Endothelial cell of umbilical vein (primary cell): Measurements from ENCODE around the gene WHRN. TPM values are rescaled to one million over a fixed set of nuclear protein-coding genes. Genes with fewer than 3 reads are reported as not detected.

Experiments used
- BruUV-seq: library from RNA; stranded (reverse); fragments of 400-500 nt; replicated peaks from 2 replicates; lab custom pipeline; 2021; lab: Mats Ljungman, UMichigan
- CTCF ChIA-PET: fragments of 300-600, 350-600 bp; sonication (Branson Sonifier 250); formaldehyde crosslinking; loops from one replicate; lab custom pipeline; 2021; ENCODE audit warnings: antibody characterized with exemption, inconsistent platforms; lab: Charles Lee
- POLR2A ChIA-PET: fragments of 300-600, 350-600 bp; sonication (Branson Sonifier 250); formaldehyde crosslinking; loops from one replicate; lab custom pipeline; 2021; ENCODE audit warnings: antibody characterized with exemption, inconsistent platforms; lab: Charles Lee
- DNase-seq: peaks from one replicate; pipeline ENCODE4 v3.0.0-alpha.2; 2011; ENCODE audit warnings: low read depth, low spot score
- FAIRE-seq: peaks from 2 replicates; lab custom pipeline; 2011; peaks lifted over from hg19 to GRCh38; lab: Jason Lieb, UNC
- H2AFZ ChIP-seq: 2 replicates; pipeline ENCODE4 v1.6.0; 2012; ENCODE audit warnings: low read depth, low read length, control low read depth, inconsistent platforms
- H3K27ac ChIP-seq: 2 replicates; pipeline ENCODE4 v1.5.1; 2011; ENCODE audit warnings: low read depth, mild to moderate bottlenecking, control low read depth, low read length, moderate library complexity; ENCODE audit not compliant: insufficient read depth
- H3K27me3 ChIP-seq, 2 experiments: 2 replicates each; pipeline versions ENCODE4 v1.6.0 to v1.6.1; 2011; ENCODE audit warnings: low read length in 2 of 2, mixed read lengths in 1 of 2; ENCODE audit not compliant: control insufficient read depth in 2 of 2, insufficient read depth in 2 of 2
- H3K36me3 ChIP-seq, 2 experiments: 2 replicates in 1 of 2; 3 replicates in 1 of 2; pipeline ENCODE4 v1.5.1; 2011; ENCODE audit warnings: low read length in 2 of 2, mild to moderate bottlenecking in 1 of 2, moderate library complexity in 1 of 2; ENCODE audit not compliant: control insufficient read depth in 2 of 2, insufficient read depth in 2 of 2; ENCODE audit errors: extremely low read depth in 1 of 2
- H3K4me1 ChIP-seq: 3 replicates; pipeline ENCODE4 v1.5.1; 2011; ENCODE audit warnings: mild to moderate bottlenecking, low read length; ENCODE audit not compliant: control insufficient read depth, insufficient read depth; ENCODE audit errors: extremely low read depth
- H3K4me2 ChIP-seq: 2 replicates; pipeline ENCODE4 v1.6.1; 2011; ENCODE audit warnings: low read length, control low read depth, mixed read lengths; ENCODE audit not compliant: insufficient read depth
- H3K4me3 ChIP-seq, 3 experiments: fragments of 200-600 bp in 1 of 3; sonication (generic), shearing (Covaris generic) in 1 of 3; replicated peaks in 1 of 3; 2 replicates each; pipeline ENCODE4 v1.5.1; 2011 to 2016; ENCODE audit warnings: control low read depth in 3 of 3, low read length in 3 of 3, mild to moderate bottlenecking in 2 of 3, inconsistent platforms in 1 of 3, low read depth in 1 of 3, moderate library complexity in 1 of 3; ENCODE audit not compliant: insufficient read depth in 1 of 3
- H3K79me2 ChIP-seq: 2 replicates; pipeline ENCODE4 v1.6.0; 2012; ENCODE audit warnings: low read length, inconsistent platforms; ENCODE audit not compliant: control insufficient read depth, insufficient read depth
- H3K9ac ChIP-seq: replicated peaks from 2 replicates; pipeline ENCODE3; 2011; ENCODE audit warnings: low read length, control low read depth; ENCODE audit not compliant: insufficient read depth; ENCODE audit errors: extremely low read depth
- H3K9me1 ChIP-seq: replicated peaks from 3 replicates; pipeline ENCODE4 v1.6.0; 2011; ENCODE audit warnings: mild to moderate bottlenecking, low read length; ENCODE audit not compliant: control insufficient read depth, insufficient read depth; ENCODE audit errors: extremely low read depth
- H3K9me3 ChIP-seq: replicated peaks from 2 replicates; pipeline ENCODE4 v1.5.1; 2012; ENCODE audit warnings: low read length, inconsistent platforms; ENCODE audit not compliant: control insufficient read depth, insufficient read depth
- H4K20me1 ChIP-seq: replicated peaks from 2 replicates; pipeline ENCODE3; 2011; ENCODE audit warnings: mild to moderate bottlenecking, low read length; ENCODE audit not compliant: control insufficient read depth, insufficient read depth; ENCODE audit errors: extremely low read depth
- CTCF ChIP-seq, 2 donors: IDR thresholded peaks; 1 replicate in 1 of 2; 2 replicates in 1 of 2; pipeline ENCODE4 v1.5.1; 2011; ENCODE audit warnings: low read length in 2 of 2, mild to moderate bottlenecking in 2 of 2, moderate library complexity in 2 of 2, control low read depth in 1 of 2, inconsistent platforms in 1 of 2, low read depth in 1 of 2; ENCODE audit not compliant: insufficient read depth in 1 of 2; ENCODE audit errors: extremely low read depth in 1 of 2
- EZH2 ChIP-seq: IDR thresholded peaks from 2 replicates; pipeline ENCODE4 v1.6.1; 2012; ENCODE audit warnings: borderline replicate concordance, low read depth, mild to moderate bottlenecking, moderate library complexity, low read length, inconsistent platforms; ENCODE audit not compliant: severe bottlenecking
- FOS ChIP-seq: IDR thresholded peaks from 2 replicates; pipeline ENCODE4 v1.6.1; 2011; ENCODE audit warnings: mild to moderate bottlenecking, low read length, moderate library complexity, borderline replicate concordance; ENCODE audit not compliant: insufficient read depth
- GATA2 ChIP-seq: IDR thresholded peaks from 2 replicates; pipeline ENCODE4 v1.7.0; 2011; ENCODE audit warnings: low read depth, mild to moderate bottlenecking, moderate library complexity, mixed read lengths, low read length; ENCODE audit not compliant: insufficient read length, insufficient read depth
- JUN ChIP-seq: IDR thresholded peaks from 2 replicates; pipeline ENCODE4 v1.6.1; 2011; ENCODE audit warnings: borderline replicate concordance, low read depth; ENCODE audit not compliant: insufficient read length, insufficient read depth
- MAX ChIP-seq: IDR thresholded peaks from 2 replicates; pipeline ENCODE4 v1.6.1; 2011; ENCODE audit not compliant: insufficient read depth, insufficient read length
- MYC ChIP-seq: IDR thresholded peaks from one replicate; pipeline ENCODE4 v1.6.1; 2011; ENCODE audit warnings: mild to moderate bottlenecking, low read depth, low read length
- POLR2A ChIP-seq: IDR thresholded peaks from 2 replicates; pipeline ENCODE4 v1.6.1; 2012; ENCODE audit warnings: low read depth, mild to moderate bottlenecking, control low read depth, low read length
- POLR2AphosphoS5 ChIP-seq: IDR thresholded peaks from 2 replicates; pipeline ENCODE4 v1.6.1; 2012; ENCODE audit warnings: low read depth, mild to moderate bottlenecking, control low read depth, low read length, moderate library complexity; ENCODE audit not compliant: insufficient read depth
- dilution Hi-C: fragments of 300-500 bp; cut with MboI; formaldehyde crosslinking; loops from one replicate; pipeline ENCODE4 v1.15.0; 2019; ENCODE audit warnings: low sequenced_read_pairs; ENCODE audit not compliant: extremely low pct_ligation_motif_present
- intact Hi-C: fragments of 100-400 bp; cut with micrococcal nuclease; formaldehyde crosslinking; loops from one replicate; pipeline ENCODE4 v1.10.0; 2022
- polyA plus RNA-seq, 4 experiments: library from polyadenylated mRNA; depleted of rRNA in 3 of 4; stranded (reverse) in 3 of 4; unstranded in 1 of 4; fragments of >200 nt; gene quantifications; 2 replicates each; pipeline versions ENCODE4 v1.2.1 to v1.2.3, GENCODE V29; 2011 to 2012; ENCODE audit warnings: missing spikeins in 1 of 4
- total RNA-seq: library from RNA; stranded (reverse); gene quantifications from 2 replicates; pipeline ENCODE4 v1.2.3, GENCODE V29; 2021

Gene WHRN
- total and polyA plus RNA-seq, 2 donors (not counting 3 experiments of a cell fraction or from before 2014, with no cell fraction given) = 0.35 to 0.69 TPM

GRCh38 chr9:114470581-114470980, 34.7 kb downstream of the WHRN start:
- ChIA-PET CTCF (interaction anchor here (1.7 kb wide), 1 partner anchor 183 kb away, joined by 4 read pairs; no protein-coding TSS in a partner anchor), POLR2A (no interaction called here)
- peaks cover 0 to 2% of the 10 kb centered on the region in 2 experiments for H3K27me3 ChIP-seq
- H4K20me1 ChIP-seq = no peaks in the 10 kb centered on the region
- BruUV-seq = no TSS peak
- H3K27ac ChIP-seq = no peak overlapping the region
- H3K9me1 ChIP-seq = no peaks in the 10 kb centered on the region
- H2AFZ ChIP-seq = no peak overlapping the region
- H3K9me3 ChIP-seq = no peaks in the 10 kb centered on the region
- no peaks in the 10 kb centered on the region for H3K36me3 ChIP-seq
- H3K4me2 ChIP-seq = no peak overlapping the region
- intact Hi-C loops = no loop called here
- DNase-seq (no peak), FAIRE-seq (no peak)
- dilution Hi-C loops = no loop called here
- no peak overlapping the region for H3K4me3 ChIP-seq
- no peaks in the 10 kb centered on the region for H3K4me1 ChIP-seq
- TF ChIP-seq FOS (no peak), MYC (no peak), POLR2AphosphoS5 (no peak), JUN (no peak), GATA2 (no peak), CTCF (IDR thresholded peaks at IDR 0.05; ENCODE audit: extremely low read depth in 1 of 2, insufficient read depth in 1 of 2, low read depth in 1 of 2, low read length in 2 of 2) (no peak), MAX (no peak), EZH2 (no peak), POLR2A (no peak)
- H3K79me2 ChIP-seq = no peaks in the 10 kb centered on the region
- H3K9ac ChIP-seq = no peak overlapping the region
